Skeletal muscle cell (primary cell): ENCODE measurements around the gene KIAA1217.
"Not testable (repeated sequence)": the region's sequence is repeated elsewhere in the genome, so short reads cannot be mapped to it uniquely, and the experiment has no call there.

Experiments used
- DNase-seq: peaks from one replicate; pipeline ENCODE4 v3.0.0-alpha.2; 2010; ENCODE audit warnings: low read depth
- H3K4me3 ChIP-seq: 2 replicates; pipeline ENCODE4 v1.5.1; 2011; ENCODE audit warnings: low read depth, mild to moderate bottlenecking, control low read depth, low read length, moderate library complexity

The KIAA1217 gene

DNA sequence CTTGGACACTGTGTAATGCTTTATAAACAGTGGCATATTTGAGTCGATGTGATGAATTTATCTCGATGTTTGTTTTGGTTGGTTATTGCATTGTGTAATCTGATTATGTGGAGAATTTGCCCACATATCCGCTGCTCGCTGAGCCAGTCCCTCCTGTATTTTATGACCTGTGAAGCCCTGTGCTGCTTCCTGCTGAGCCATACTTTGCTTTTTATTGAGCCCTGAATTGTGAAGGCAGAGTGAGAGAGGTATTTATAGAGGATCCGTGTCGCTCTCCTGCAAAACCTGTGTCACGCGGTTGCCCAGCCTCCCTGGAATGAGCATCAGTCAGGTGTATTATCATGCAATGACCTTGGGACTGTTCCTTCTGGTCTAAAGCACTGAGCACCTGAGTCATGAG, 261.1 kb downstream of the KIAA1217 start:
- DNase-seq: no peak
- H3K4me3 ChIP-seq: no peak overlapping the region

DNA sequence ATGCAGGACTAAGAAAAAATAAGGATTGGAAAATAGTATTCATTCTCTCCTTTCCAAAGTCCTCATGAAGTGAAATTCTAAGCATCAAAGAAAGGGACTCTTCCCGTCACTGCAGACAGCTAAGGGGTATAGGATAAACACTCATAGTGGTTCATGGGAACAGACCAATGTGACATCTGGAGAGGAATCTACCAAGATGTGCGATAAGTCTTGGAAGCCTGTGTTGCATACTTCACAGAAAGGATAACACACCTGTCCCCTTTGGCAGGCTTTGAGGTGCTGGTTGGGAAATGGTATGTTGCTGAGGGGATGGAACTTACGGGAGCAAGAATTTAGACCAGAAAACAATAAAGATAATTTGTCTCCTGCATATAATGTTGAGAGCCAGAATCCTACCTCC, 266.7 kb downstream of the KIAA1217 start:
- no peak for DNase-seq
- H3K4me3 ChIP-seq: no peak overlapping the region

DNA sequence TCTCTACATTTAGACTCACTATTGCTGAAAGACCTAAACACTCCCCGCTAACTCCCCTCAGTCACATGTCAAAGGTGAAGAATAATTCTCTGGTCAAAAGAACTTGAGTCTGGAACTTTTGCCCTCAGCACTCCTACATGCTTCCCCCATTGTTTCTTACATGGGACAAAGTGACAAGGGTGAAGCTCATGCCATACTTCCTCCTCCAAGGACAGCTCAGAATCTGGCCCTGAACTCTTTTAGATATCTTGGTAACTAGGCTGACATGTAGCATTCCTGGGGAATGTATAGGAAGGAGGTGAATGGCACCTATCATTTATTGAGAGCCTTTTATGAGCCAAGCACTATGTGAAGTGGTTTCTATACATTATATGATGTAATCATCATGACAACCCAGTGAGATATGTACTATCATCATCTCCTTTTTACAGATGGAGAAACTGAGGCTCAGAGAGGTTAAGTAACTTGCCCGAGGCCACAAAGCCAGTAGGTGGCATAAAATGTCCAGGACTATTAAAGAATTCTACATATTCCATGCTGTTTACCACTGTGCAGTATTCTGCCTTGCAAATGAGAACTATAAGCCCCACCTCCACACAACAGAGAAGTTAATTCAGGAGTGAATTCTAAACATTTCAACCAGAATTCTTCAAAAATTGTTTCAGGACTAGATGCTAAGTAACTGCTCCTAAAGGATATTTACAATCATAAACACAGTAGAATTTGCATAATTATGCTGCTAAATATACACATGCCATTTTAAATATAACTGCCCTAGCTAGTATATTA, 268.2 kb downstream of the KIAA1217 start:
- DNase-seq: no peak
- no peak overlapping the region for H3K4me3 ChIP-seq

DNA sequence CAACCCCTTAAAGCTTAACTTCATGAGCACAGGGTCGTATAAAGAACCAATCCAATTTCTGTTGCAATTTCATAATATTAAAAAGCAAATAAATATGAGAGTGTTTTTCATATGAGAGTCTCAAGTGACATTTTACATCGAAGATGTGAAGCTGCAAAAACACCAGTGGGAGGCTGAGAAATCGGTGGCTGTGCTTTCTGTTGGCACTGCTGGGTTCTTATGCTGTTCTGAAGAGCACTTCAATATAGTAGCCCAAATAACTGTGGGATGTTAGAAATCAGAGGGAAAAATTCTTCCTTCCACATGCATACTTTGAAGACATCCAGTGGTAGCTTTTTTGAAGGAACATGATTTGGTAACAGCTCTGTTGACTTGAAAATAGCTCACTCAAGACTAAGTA, 269.0 kb downstream of the KIAA1217 start:
- no peak for DNase-seq
- no peak overlapping the region for H3K4me3 ChIP-seq

DNA sequence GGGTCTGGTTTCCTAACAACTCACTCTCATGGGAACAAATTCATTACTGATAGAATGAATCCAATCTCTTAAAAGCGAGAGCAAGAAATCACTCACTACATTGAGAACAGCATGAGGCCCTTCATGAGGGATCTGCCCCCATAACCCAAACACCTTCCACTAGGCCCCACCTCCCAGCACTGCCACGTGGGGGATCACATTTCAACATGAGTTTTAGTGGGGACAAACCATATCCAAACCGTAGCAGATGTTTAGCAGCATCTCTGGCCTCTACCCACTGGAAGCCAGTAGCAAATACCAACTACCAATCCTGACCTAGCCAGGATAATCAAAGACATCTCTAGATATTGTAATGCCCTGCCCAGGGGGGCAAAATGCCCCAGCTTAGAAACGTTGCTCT, 270.9 kb downstream of the KIAA1217 start:
- DNase-seq: no peak
- no peak overlapping the region for H3K4me3 ChIP-seq

DNA sequence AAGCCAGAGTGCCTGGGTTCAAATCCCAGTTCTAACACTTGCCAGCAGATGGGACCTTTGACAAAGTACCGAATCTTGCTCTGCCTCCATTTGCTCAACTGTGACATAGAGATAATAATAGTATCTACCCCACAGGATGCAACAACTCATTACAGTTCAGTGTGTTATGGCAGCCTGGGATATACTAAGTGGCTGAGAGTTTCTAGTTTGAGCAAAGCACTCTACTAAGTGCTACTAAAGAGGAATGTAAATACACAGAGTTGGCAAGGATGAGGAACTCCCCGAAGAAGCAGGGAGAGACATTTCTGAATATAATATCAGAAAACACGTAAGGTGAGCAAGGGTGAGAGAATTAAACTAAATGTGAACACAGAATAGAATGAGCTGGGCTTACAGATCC, 271.5 kb downstream of the KIAA1217 start:
- no peak overlapping the region for H3K4me3 ChIP-seq
- no peak for DNase-seq

DNA sequence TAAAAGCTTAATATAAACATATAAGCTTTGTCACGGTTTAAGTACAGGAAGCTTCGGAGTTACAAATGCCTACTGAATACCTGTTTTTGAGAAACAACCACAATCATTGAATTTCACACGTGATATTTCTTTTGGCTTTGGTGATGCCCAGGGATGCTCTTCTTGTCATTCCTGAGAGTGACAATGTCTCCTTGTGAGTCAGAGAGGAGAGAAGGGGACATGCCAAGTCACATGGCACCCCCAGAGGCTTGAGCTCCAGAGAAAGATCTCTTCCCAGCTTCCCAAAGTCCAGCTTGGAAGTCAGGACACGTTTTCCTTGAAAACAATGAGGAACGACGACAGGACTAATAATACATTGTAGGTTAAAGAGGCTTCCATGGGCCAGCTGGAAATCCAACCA, 272.3 kb downstream of the KIAA1217 start:
- no peak overlapping the region for H3K4me3 ChIP-seq
- DNase-seq: no peak

DNA sequence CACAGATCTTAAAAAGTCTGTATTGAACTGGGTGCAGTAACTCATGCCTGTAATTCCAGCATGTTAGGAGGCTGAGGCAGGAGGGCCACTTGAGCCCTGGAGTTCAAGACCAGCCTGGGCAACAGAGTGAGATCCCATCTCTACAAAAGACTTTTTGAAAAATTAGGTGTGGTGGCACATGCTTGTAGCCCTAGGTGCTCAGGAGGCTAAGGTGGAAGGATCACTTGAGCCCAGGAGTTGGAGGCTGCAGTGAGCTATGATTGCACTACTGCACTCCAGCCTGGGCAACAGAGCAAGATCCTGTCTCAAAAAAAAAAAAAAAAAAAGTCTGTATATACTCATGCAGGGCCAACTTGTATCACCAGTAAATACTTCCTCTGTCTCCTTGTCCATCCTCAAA, 273.8 kb downstream of the KIAA1217 start:
- DNase-seq, H3K4me3 ChIP-seq: not testable (repeated sequence)

DNA sequence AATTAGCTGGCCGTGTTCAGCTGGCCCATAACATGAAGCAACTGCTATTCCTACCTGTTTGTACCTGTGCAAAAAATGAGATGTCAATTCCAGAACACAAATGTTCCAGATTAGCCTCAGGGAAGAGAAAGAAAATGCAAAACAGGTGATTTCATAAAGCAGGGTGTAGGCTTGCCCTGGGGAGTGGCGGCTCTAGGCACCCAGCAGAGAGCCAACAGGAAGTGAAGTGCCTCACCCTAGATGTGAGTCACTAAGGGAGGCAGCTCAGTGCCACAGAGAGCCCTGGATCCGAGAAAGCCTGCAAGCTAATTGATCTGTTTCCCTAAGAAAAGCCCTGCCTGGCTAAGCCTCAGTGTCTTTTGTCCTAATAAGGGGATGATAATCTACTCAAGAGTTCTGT, 274.8 kb downstream of the KIAA1217 start:
- DNase-seq: no peak
- no peak overlapping the region for H3K4me3 ChIP-seq

DNA sequence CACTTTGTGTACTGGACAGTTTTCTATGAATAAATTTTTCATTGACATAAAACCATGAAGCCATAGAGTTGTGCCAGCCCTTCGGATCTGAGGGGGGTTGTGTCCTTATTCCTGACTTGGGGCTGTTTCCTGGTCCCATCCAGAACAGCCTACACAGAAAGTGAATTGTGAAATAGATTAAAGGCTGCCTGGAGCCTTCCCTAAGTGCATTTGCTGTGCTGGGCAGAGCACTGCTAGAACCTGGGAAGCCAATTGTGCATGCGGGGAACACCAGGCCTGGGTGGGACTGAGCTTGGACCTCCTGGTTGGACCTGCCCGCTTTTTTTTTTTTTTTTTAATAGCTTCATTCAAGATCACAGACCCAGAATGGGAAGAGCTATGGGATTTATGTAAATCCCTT, 275.8 kb downstream of the KIAA1217 start:
- no peak overlapping the region for H3K4me3 ChIP-seq
- no peak for DNase-seq

DNA sequence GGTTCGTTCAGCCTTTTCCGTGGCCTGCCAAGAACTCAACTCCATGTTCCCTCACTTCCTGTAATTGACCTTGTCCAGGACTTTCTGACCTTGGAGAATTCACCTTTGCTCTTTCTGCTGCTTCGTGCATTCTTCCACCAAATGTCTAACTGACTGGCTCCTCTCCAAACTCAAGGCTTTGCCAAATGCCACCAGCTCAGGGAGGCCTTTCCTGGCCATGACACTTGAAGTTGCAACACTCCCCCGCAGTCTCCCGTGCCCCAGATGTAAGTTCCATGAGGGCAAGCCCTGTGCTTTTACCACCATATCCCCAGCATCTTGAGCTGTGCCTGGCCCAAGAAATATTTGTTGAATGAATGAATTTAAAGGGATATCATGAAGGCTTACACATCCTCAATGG, 276.4 kb downstream of the KIAA1217 start:
- H3K4me3 ChIP-seq: no peak overlapping the region
- no peak for DNase-seq

DNA sequence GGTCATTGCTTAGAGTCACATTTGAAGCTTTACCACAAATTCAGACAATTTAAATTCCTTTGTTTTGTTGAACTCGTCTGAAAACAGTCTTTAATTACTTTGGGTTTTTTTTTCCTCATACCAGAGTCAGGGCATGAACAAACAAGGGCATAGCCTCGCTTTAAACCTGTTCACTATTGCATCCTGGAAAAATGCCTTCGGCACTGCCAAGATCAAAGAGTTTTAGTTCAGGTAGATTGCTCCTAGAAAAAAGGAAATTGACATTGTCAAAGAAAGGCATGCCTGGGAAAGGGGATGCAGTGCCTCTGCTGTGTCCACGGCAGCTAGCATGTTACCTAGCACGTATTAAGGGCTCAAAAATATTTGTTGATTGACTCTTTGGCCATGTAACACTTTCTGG, 279.7 kb downstream of the KIAA1217 start:
- DNase-seq: no peak
- no peak overlapping the region for H3K4me3 ChIP-seq

DNA sequence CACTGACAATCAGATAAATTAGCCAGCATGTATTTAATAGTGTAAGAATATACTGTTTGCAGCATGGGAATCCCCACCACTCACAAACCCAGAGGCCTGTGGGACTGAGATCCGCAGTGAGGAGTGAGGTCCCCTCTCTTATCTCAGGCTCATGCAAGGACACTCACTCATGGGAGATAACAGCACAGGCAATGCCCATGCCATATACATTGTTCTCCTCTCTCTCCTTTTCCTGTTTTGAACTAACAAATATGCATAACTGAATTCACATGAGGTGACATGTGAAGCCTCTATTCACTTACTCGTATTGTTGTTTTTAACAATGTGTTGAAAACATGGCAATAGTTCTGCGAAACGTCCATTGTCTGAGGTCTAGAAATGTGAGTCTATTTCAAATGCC, 284.2 kb downstream of the KIAA1217 start:
- H3K4me3 ChIP-seq: no peak overlapping the region
- no peak for DNase-seq

DNA sequence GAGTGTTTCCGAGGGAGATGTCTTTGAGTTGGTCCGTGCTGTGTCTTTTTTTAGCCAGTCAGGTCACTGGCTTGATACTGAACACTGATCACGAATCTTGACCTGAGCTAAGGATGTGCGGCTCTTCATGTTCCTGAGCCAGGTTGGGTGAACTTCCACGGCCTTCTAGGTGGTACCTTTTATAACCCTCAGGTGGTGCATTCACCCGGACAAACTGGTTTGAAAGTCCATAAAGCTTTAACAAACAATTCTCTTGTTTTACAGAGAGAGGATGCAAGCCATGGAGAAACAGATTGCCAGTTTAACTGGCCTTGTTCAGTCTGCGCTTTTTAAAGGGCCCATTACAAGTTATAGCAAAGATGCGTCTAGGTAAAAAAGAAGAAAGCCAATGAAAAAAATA, 285.3 kb downstream of the KIAA1217 start:
- H3K4me3 ChIP-seq: no peak overlapping the region
- DNase-seq: no peak

DNA sequence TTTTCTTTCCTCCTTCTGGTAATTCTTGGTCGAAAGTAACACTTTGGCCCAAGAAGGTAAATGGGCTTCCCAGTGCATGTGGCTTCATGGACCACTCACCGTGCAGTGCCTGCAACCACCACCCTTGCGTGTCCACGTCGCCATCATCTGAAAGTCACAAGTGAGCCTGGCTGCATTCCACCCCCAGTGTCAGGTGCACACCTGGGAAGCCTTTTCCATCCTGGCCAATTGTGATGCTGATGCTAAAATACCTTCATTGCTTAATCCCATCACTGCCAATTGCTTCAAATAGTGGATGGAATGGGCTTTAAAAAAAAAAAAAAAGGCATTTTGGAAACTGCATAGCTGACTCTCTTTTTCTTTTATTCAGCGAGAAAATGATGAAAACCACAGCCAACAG, 285.8 kb downstream of the KIAA1217 start:
- H3K4me3 ChIP-seq: no peak overlapping the region
- DNase-seq: no peak

DNA sequence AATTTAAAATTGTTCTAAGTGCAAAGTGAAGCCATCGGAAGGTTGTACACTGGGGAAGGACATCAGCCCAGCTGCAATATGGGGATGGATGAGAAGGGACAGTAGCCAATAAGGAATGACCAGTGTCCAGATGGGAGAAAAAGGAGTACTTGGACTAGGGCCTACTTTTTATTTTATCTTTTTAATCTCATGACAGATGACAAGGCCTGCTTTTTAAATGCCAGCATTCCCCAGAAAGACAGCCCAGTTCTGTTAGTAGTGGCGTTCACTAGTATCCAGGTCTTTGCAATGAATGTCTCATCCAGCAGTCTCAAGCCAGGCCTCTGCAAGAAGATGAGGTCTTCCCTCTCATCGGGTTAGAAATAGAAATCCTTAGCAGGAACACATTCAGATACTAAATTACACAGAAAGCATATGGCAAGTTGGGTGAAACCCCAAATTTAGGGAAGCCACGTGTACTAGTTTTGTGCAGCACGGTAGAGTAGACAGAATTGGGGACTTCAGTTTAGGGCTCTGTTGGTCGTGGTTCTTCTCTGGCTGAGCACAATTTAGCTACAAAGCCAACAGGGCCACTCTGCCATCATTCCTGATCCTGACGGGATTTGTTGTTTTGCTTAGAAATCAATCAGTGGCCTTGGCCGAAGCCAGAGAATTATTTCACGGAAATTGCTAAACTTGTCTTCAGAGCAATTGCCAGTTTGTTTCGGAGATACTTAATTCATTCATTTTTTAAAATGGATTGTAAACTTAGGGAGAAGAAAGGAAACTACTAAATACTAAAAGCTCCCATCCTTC, 286.9 kb downstream of the KIAA1217 start:
- no peak overlapping the region for H3K4me3 ChIP-seq
- no peak for DNase-seq

DNA sequence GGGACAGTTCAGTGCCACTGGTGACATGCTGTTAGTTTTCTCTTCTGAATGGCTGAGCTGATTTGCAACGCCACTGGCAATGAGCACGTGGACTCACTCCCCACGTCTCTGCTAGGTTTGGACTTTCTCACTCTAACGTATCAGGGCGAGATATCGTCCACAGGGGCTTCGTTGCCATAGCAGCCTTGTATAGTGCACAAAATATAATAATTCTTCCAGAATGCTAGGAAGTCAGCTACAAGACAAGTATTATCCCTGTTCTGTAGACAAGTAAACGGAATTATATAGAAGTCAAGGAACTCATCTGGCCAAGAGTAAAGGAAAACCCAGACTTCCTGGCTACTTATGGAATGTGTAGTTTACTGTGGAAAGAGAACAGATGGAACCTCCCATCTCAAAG, 288.0 kb downstream of the KIAA1217 start:
- no peak overlapping the region for H3K4me3 ChIP-seq
- DNase-seq: no peak

DNA sequence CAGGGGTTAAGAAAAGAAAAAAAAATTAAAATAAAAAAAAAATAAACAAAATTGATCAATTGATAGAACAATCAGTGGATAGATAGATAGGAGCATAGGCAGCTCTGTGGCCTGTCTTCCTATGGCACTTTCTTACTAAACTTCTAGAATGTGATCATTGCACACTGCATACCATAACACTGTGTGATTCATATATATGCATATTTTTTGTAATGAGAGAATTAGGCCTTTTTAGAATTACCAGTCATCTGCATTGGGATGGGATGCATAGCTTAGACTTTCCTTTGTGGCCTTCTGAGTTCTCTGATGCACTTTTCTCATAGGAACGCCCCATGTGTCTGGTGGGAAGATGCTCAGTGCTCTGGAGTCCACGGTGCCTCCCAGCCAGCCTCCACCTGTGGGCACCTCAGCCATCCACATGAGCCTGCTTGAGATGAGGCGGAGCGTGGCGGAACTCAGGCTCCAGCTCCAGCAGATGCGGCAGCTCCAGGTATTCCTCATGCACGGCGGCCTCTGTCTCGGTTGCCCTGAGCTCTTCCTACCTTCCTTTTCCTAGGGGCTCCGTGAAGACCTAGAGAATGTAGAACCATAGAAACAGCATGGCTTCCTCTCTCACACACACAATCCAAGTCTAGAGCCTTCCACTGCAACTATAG, 292.2 kb downstream of the KIAA1217 start:
- DNase-seq: no peak
- H3K4me3 ChIP-seq: no peak overlapping the region

DNA sequence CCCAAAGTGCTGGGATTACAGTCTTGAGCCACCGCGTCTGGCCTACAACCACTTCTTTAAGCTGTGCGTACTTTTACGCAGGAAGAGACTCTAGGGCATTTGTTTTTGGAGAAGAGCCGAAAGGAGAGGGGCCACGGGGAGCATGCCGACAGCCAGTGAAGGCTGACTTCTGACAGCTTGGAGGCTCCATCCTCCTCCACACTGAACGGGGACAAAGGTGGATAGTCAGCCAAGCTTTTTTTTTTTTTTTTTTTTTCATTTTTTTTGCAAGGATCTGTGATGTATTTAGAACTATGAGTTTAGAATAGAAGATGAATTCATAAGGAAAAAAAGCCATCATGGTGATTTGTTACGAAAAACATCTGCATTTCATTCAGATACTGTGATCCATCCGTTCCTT, 293.1 kb downstream of the KIAA1217 start:
- H3K4me3 ChIP-seq: no peak overlapping the region
- no peak for DNase-seq

DNA sequence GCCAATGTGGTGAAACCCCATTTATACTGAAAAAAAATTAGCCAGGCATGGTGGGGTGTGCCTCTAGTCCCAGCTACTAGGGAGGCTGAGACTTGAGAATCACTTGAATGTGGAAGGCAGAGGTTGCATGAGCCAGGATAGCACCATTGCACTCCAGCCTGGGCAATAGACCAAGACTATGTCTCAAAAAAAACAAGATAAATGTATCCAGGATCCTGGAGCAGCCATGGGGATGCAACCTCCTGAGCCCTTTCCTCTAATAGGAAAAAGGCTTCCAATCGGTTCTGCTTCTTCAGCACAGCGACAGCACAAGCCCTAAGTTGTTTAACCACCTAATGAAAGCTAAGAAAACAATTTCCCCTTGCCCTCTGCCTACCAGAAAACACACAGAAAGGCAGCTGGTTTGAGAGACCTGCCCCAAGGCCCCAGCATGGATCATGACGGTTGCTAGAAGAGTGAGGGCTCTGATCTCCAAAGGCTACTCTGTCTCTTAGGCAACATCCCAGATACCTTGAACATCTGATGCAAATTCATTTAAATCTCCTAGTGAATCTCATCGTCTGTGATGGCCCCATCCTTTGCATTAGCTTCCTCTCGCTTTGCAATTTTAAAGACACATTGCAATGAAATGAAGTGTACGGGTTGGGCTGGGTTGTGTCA, 294.0 kb downstream of the KIAA1217 start:
- DNase-seq: no peak
- no peak overlapping the region for H3K4me3 ChIP-seq
